ENCODE data around the gene HOXA1. TPM values are rescaled to one million over a fixed set of nuclear protein-coding genes. Genes with fewer than 3 reads are reported as not detected.
A peak's percentile ranks its signal among the peaks of the same experiment; 100 is the strongest.

HOXA1 gene
- total RNA-seq, 1 donor from 2014 or later = 9.5 TPM

- DNase-seq (ENCODE audit: extremely low spot score, unreplicated experiment) = no peak
- Mint-ChIP-seq H3K4me1 (ENCODE audit: unreplicated experiment) (peaks cover 28% of the 10 kb centered on the region), H3K27me3 (peaks cover 51% of the 10 kb centered on the region), H3K9me3 (no peaks in the 10 kb centered on the region), H3K36me3 (peaks cover 28% of the 10 kb centered on the region), H3K27ac (peak overlapping the region; percentile 99), H3K4me3 (peak overlapping the region; percentile 99)
- TF ChIP-seq CTCF (conservative IDR thresholded peaks at IDR 0.05) = no peak
Observed at GRCh38 chr7:27140126-27140857, 44.5 kb upstream of the HOXA1 start.

- H3K36me3 Mint-ChIP-seq = peaks cover 30% of the 10 kb centered on the region
- DNase-seq (ENCODE audit: extremely low spot score, unreplicated experiment) = peak; percentile 77
- H3K4me3 Mint-ChIP-seq = peak overlapping the region; percentile 99
- H3K4me1 Mint-ChIP-seq (ENCODE audit: unreplicated experiment) = peaks cover 36% of the 10 kb centered on the region
- TF ChIP-seq CTCF (conservative IDR thresholded peaks at IDR 0.05) = no peak
- H3K9me3 Mint-ChIP-seq = no peaks in the 10 kb centered on the region
- H3K27me3 Mint-ChIP-seq = peaks cover 49% of the 10 kb centered on the region
- peak overlapping the region; percentile 99 for H3K27ac Mint-ChIP-seq
Observed at GRCh38 chr7:27139334-27140125, 43.7 kb upstream of the HOXA1 start.

GRCh38 chr7:27138985-27139333 lies 43.2 kb upstream of the HOXA1 start:
- TF ChIP-seq CTCF (conservative IDR thresholded peaks at IDR 0.05) = no peak
- H3K27ac Mint-ChIP-seq = peak overlapping the region; percentile 94
- no peak for DNase-seq (ENCODE audit: extremely low spot score, unreplicated experiment)
- peaks cover 35% of the 10 kb centered on the region for H3K36me3 Mint-ChIP-seq
- peaks cover 48% of the 10 kb centered on the region for H3K27me3 Mint-ChIP-seq
- peaks cover 36% of the 10 kb centered on the region for H3K4me1 Mint-ChIP-seq (ENCODE audit: unreplicated experiment)
- peak overlapping the region; percentile 99 for H3K4me3 Mint-ChIP-seq
- no peaks in the 10 kb centered on the region for H3K9me3 Mint-ChIP-seq

- H3K36me3 Mint-ChIP-seq = peaks cover 34% of the 10 kb centered on the region
- TF ChIP-seq CTCF (conservative IDR thresholded peaks at IDR 0.05) = no peak
- H3K9me3 Mint-ChIP-seq = no peaks in the 10 kb centered on the region
- H3K4me3 Mint-ChIP-seq = peak overlapping the region; percentile 99
- H3K4me1 Mint-ChIP-seq (ENCODE audit: unreplicated experiment) = peaks cover 38% of the 10 kb centered on the region
- no peak for DNase-seq (ENCODE audit: extremely low spot score, unreplicated experiment)
- peaks cover 47% of the 10 kb centered on the region for H3K27me3 Mint-ChIP-seq
- peak overlapping the region; percentile 94 for H3K27ac Mint-ChIP-seq
Observed at GRCh38 chr7:27138472-27138871, 42.7 kb upstream of the HOXA1 start.

GRCh38 chr7:27137640-27138315 lies 42.0 kb upstream of the HOXA1 start:
- H3K9me3 Mint-ChIP-seq = no peaks in the 10 kb centered on the region
- H3K27ac Mint-ChIP-seq = peak overlapping the region; percentile 94
- TF ChIP-seq CTCF (conservative IDR thresholded peaks at IDR 0.05) = no peak
- H3K4me3 Mint-ChIP-seq = peak overlapping the region; percentile 99
- no peak for DNase-seq (ENCODE audit: extremely low spot score, unreplicated experiment)
- peaks cover 32% of the 10 kb centered on the region for H3K36me3 Mint-ChIP-seq
- H3K27me3 Mint-ChIP-seq = peaks cover 48% of the 10 kb centered on the region
- peaks cover 43% of the 10 kb centered on the region for H3K4me1 Mint-ChIP-seq (ENCODE audit: unreplicated experiment)

All from type B pancreatic cell (in vitro differentiated cells).